Measurements from ENCODE around the gene AMFR.
"Not testable (repeated sequence)": the region's sequence is repeated elsewhere in the genome, so short reads cannot be mapped to it uniquely, and the experiment has no call there.

The AMFR gene

DNA sequence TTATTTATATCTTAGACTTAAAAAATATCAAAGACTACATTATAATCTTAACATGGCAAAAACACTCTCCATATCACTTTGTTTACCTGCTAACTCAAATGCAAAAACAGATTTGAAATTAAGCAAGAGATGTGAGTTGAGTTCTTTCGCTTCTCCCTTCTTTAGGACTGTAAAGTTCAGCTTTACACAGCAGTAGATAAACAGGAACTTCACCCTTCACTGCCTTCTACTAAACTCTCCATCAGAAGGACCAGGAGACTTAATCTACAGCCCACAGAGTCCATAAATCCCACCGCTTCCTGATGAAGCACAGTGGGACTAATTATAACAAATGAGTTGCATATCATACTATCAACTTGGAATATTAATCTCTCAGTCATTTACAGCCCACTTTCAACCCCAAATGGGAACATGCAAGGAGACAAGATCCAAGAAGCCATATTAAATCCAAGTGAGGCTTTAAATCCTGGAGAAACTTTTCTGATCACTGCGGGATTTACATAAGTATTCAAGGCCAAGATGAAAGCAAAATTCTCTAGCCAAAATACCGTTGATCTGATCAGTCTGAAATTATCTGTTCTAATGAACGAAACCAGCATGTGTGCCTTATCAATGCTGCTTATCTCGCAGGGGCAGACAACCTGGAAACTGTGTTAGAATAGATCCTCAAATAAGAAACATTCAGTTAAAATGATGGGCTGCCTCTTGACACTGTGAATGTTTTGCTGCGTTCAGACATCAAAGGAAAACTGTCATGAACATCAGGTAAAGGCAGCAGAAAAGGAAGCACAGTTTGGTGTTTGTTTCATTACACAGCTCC, 1.6 kb downstream of the AMFR start:
- no peak for DNase-seq

DNA sequence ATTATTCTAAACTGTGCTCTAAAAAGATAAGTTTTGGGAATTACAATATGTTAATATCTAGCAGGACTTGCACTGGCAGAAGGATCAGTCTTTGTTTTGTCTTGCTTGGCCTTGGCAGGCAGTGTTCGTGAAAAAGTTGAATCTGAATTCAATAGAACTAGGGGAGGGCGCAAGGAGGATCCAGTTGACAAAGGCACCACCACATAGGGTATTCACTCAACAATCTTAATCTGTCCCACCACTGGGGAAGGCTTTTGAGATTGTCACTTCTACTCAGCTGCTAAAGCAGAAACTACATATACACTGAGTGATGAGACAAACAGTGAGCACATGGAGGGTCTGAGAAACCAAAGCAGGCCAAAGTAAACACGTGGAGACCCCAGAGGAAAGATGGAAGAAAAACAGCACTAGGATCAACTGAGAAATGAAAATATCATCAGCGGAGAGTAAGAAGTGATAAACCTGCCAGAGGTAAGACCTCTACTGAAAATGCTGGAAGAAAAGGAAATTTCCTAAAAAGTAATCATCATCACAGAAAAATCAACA, 2.4 kb downstream of the AMFR start:
- DNase-seq, result no peak

DNA sequence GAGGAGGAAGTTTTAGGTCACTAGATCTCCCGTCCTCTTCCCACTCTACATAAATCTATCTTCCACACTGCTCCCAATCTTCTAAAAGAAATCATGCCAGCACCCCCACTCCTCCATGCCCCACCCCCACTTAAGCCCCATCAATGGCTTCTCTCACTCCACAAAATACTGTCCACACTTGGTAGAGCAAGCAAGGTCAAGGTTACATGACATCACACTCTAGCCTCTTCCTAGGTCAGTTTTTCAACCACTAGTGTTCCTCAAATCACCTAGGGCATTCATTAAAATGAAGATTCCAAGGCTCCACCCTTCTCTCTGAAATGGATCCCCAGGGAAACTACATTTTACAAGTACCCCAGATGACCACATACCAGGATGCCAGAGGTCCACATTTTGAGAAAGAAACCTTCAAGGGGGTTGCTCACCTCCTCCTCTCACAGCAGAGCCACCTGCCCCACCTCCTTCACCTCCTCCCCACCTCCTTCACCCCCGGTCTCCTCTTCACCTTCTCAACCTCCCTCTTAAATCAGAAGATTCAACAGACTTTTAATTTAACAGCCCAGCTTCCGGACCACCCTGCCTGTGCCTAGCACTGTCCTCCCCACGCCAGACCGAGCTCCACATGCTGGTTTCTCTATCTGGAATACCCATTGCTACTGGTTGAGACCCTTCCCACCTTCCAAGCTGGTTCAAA, 3.2 kb downstream of the AMFR start:
- DNase-seq, result no peak

DNA sequence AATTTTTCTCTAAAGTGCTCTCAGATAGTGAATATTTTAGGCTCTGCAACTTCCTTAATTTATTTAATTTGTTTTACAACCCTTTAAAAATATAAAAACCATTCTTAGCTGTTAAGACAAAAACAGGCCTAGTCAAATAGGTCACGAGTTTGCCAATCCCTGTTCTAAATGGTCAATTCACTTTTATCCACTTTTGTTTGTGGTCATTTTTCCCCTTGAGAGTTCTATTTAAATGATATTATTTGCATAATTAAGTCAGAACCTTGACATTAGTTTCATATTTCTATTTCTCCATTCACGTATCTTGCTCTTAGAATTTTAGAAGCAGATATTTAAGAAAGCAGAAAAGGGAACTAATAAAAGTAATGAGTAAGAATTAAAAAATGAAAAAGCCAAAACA, 4.0 kb downstream of the AMFR start:
- no peak for DNase-seq

DNA sequence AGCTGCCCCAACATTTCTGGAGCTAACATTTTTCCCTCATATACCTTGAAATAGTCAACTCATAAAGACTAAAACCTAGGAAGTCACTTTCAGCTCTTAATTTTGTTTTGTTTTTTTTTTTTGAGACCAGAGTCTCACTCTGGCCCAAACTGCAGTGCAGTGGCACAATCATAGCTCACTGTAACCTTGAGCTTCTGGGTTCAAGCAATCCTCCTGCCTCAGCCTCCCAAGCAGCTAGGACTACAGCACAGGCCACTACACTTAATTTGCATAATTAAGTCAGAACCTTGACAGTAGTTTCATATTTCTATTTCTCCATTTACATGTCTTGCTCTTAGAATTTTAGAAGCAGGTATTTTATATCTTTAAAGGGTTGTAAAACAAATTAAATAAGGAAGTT, 4.7 kb downstream of the AMFR start:
- DNase-seq, result no peak

DNA sequence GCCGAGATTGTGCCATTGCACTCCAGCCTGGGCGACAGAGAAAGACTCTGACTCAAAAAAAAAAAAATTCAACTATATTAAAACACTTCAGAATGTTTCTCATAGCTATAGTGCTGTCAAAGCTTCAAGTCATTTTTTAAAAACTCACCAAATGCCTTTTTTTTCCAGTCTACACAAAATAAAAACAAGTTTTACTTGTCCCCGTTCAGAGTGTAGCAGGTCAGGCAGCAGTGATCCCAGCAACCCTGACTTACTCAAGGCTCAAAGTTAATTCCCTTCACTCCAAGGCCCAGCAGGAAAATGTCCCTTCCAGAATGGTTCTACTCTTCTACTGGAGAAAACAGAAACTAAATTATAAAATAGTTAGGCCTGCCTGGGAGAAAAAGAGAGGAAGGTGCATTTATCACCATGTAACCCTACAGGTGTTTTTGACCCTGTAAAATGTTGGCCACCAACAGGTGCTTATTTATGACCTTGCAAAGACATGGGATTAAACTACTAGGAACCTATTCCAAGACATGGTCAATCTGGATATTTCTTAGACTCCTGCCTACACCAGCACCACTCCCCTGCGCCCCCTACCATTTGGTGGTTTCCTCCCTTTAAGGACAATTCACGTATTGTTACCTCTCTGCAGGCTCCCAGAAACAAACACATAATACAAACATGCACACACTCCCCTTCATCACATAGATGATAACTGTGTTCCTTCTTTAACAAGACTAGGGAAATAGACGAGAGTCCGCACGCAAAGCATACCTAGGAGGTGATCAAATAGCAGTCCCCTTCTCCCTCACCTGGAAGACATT, 5.4 kb downstream of the AMFR start:
- DNase-seq, result no peak

DNA sequence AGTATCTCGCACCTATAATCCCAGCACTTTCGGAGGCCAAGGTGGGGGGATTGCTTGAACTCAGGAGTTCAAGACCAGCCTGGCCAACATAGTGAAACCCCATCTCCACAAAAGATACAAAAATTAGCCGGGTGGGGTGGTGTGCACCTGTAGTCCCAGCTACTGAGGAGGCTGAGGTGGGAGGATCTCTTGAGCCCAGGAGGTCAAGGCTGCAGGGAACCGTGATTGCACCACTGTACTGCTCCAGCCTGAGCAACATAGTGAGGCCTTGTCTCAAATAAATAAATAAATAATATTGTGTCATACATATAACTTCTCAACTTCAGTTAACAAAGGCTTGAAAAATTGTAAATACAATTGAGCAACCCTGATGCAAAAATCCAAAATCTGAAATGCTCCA, 8.2 kb downstream of the AMFR start:
- DNase-seq, result no peak

DNA sequence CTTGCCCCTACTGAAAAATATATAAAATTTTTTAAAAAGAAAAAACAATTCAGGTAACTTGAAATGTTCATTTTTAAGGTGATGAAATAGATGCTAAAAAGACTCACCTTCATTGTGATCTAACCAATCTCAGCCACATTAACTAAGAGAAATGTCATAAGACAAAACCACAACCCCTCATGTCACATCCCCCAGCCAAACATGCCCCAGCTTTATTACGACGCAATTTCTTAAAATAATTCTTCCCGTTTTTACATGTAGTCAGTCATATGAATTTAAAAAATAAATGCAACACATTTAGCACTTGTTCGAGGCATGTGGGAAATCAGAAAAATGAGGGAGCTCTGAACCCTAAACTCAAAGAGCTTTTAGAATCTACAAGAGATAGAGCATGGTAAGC, 9.5 kb downstream of the AMFR start:
- no peak for DNase-seq

DNA sequence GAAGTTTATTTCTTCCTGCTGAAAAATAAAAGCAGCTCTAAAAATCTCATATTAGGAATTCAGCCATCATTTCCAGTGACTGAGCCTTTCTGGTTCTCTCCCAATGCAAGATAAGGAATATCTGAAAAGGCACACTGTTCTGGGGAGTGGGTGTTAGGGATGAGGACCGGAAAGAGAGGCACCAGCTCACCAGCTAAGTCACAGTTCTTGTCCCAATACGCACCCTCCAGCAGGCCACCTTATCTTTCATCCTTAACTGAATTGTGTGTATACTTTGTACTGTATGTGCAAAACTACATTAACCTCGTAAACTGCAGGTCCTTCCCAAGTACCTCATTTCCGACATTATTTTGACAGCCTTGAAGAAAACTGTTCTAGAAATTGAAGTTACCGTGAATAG, 11.0 kb downstream of the AMFR start:
- DNase-seq, result no peak

DNA sequence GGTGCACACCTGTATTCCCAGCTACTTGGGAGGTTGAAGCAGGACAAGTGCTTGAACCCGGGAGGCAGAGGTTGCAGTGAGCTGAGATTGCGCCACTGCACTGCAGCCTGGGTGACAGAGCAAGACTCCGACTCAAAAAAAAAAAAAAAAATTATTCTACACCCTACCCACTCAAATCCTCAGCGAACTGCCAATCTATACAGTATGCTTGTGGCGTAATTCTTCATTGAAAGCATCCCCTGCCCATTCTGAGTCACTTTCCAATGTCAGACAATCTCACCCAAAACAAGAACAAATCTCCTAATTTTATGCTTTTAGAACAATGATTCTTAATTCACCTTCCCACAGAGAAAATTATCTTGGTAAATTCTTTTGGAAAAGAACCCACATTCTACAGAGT, 12.0 kb downstream of the AMFR start:
- no peak for DNase-seq

DNA sequence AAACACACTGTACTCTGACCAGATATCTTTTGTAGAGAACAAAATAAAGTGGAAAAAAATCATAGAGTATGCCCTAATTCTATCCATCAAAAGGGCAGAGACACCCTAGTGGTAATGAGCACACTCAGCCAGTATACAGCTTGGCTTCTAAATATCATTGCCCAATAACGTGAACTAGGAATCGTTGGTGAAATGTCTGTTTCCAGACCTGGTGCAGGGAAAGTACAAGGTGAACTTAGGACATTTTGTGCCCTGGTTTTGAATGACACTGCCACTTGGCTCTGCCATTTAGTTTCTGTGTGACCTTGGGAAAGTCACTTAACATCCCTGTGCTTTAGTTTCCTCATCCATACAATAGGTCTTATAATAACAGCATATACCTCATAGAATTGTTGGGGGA, 13.7 kb downstream of the AMFR start:
- no peak for DNase-seq

DNA sequence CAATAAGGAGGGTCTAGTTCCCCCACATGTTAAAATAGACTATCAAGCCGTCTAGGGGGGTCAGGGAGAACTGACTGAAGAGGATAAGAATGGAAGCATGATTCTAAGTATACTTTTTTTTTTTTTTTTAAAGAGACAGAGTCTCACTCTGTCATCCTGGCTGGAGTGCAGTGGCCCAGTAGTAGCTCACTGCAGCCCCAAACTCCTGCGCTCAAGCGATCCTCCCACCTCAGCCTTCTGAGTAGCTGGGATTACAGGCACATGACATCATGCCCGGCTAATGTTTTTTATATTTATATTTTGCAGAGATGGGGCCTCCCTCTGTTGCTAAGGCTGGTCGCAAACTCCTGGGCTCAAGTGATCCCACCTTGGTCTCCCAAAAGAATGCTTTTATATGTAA, 14.2 kb downstream of the AMFR start:
- DNase-seq, result no peak

DNA sequence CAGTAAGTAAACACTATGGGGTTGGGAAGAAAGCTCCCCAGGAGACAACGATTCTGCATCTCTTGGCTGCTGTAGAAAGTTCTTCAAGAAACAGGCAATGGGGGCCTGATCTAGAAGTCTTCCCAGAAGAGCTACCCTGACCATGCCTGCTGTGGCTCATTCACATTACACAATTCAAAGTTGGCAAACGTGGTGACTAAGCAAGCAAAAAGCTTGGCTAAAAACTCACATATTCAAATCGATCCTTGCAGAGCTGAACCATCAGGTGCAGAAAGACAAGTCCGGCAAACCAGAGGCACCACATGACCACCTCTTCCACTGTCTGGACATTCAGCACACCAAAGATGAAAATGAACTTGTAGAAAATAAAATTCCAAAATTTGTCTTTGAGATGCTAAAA, 16.1 kb downstream of the AMFR start:
- DNase-seq, result no peak

DNA sequence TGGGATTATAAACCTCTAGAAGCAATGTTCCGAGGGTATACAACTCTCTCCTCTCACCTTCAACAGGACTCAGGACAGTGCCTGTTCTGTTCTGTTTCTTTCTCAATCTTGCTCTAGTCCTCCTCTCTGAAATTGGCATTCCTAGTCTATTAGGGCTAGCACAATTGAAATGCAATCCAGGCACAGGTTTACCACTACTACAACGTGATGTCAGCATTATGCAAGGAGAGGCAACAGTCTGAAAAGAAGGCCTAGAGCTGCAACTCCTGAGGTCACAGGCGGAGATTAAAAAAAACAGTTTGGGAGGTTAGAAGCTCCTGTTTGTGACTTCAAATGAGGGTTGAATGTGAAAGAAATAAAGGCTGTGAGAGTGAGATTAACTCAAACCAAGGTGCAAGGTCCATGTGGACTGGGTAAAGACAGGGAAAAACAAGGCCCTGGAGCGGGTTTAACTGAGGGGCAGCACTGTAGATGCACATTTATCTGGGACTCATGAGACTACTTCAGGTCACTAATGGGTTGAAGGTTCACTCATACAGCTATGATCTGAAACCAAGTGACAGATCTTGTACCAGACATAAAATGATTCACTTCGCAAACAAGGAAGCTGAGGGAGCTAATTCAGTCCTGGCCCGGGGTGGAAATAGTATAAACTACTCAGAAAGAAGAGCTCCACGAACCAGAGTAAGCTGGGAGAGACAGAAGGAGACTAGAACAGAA, 16.8 kb downstream of the AMFR start:
- no peak for DNase-seq

DNA sequence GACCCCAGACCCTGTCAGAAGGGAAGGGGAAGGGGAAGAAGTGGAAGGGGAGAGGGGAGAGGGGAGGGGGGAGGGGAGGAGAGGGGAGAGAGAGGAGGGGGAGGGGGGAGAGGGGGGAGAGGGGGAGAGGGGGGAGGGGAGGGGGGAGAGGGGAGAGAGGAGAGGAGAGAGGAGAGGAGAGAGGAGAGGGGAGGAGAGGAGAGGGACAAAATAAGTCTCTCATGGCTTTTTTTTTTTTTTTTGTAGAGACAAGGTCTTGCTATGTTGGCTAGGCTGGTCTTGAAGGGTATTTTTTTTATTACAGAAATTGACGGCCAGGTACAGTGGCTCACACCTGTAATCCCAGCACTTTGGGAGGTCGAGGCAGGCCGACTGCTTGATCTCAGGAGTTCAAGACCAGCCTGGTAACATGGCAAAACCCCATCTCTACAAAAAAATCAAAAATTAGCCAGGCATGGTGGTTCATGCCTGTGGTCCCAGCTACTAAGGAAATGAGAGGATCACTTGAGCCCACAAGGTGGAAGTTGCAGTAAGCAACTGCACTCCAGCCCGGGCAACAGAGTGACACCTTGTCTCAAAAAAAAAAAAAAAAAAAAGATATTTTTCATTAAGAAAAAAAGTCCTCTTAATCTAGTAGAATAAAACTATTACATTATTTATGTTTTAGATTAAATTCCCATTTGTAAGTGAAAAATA, 19.2 kb downstream of the AMFR start:
- DNase-seq, result no peak

DNA sequence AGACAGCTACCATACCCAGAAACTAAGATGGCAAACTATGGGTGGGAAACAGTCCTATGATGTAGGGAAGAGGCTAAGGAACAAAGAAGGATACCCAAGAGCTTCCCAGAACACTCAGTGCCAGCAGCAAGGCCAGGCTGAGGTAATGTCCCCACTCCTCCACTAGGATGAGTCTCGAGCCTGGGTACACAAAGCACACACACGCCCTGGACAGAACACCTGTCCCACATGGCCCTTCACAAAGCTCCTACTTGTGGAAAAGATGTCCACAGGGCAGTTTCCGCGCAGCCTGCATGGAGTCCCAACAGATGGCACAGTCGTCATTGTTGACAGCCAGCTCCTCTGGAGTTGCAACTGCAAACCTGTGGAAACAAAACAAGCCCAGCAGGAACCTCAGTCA, 23.9 kb downstream of the AMFR start:
- peak; percentile 21 for DNase-seq

DNA sequence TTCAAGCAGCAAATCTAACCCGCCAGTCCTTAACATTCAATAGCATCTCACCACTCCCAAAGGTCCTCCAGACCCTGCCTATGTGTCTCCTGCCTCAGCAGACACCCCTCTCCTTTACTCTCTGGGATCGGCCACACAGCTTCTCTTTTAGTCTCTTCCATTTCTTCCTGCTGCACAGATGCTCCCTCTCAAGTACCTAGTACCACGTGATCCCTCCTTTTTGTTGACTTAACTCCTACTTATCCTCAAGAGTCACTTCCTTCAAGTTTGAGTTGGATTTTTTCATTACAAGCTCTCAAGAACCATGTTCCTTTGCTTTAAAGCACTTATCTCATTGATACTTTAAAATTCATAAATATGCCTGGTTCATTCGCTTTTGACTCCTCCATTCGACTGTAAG, 24.9 kb downstream of the AMFR start:
- DNase-seq, result no peak

DNA sequence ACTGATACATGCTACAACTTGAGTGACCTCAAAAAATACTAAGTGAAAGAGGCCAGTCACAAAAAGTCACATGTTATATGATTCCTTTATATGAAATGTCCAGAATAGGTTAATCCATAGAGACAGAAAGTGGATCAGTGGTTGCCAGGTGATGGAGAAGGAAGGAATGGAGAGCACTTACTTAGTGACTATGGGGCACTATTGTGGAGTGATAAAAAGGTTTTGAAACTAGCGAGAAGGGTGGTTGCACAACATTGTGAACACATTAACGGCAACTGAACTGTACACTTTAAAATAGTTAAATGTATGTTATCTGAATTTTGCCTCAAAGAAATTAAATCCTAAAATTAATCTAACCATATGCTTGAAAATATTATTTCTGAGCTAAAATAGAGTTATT, 25.9 kb downstream of the AMFR start:
- no peak for DNase-seq

DNA sequence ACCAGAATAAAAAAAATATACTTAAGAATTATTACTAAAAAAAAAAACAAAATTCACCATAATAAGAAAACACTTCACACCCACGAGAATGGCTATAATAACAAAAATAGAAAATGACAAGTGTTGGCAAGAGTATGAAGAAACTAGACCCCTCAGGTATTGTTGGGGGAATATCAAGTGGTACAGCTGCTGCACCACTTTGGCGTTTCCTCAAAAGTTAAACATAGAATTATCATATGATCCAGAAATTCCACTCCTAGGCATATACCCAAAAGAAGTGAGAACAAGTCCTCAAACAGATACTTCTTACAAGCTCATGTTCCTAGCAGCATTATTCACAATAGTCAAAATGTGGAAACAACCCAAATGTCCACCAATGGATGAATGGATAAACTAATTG, 26.3 kb downstream of the AMFR start:
- DNase-seq, result no peak

DNA sequence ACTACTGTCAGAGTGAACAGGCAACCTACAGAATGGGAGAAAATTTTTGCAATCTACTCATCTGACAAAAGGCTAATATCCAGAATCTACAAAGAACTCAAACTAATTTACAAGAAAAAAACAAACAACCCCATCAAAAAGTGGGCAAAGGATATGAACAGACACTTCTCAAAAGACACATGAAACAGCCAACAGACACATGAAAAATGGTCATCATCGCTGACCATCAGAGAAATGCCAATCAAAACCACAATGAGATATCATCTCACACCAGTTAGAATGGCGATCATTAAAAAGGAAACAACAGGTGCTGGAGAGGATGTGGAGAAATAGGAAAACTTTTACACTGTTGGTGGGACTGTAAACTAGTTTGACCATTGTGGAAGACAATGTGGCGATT, 28.6 kb downstream of the AMFR start:
- DNase-seq, result not testable (repeated sequence)

DNA sequence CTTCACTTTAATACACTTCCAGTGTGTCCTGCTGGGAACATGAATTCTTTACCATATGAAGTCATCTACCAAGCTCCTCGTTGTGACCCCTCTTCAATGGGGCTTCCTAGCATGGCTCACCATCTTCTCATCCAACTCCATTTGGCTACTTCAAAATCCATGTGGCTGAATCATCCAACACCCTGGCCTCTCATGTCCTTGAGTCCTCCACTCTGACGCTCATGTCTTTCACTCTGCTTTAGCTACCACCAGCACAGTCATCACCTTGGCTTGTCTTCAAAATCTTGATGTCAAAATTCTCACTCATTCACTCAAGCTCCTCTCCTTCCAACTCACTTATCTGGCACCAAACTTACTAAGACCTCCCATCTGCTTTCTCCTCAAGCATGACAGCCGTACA, 35.8 kb downstream of the AMFR start:
- no peak for DNase-seq

DNA sequence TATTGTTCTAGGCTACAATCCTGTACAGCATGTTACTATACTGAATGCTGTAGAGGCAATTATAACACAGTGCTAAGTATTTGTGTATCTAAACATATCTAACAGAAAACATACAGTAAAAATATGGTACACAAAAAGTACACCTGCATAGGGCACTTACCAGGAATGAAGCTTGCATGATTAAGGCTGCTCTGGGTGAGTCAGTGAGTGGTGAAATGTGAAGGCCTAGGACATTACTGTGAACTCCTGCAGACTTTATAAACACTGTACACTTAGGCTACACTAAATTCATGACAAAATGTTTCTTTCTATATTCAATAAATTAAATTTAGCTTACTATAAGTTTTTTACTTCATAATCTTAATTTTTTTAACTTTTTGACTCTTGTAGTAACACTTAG, 37.1 kb downstream of the AMFR start:
- no peak for DNase-seq

Measured in DMS 273 treated with DMSO at 0.1 percent for 48 hours (cell line).